H1 (cell line): ENCODE data around the gene CCDC178. TPM values are rescaled to one million over a fixed set of nuclear protein-coding genes. Genes with fewer than 3 reads are reported as not detected.

Experiments
- ASH2L ChIP-seq: fragments of 200-600, 300-600 bp; sonication (generic); IDR thresholded peaks from one replicate; pipeline ENCODE4 v1.7.1; 2017; ENCODE audit warnings: low read length
- HDAC6 ChIP-seq: IDR thresholded peaks from one replicate; pipeline ENCODE4 v1.7.1; 2012; ENCODE audit warnings: low read depth, mild to moderate bottlenecking, inconsistent platforms, low read length, moderate library complexity
- RFX5 ChIP-seq: IDR thresholded peaks from 2 replicates; pipeline ENCODE4 v1.6.1; 2011; ENCODE audit warnings: low read depth, low read length, improper control_type of control experiment, borderline replicate concordance
- SP1 ChIP-seq: IDR thresholded peaks from 2 replicates; pipeline ENCODE4 v1.6.1; 2011; ENCODE audit warnings: low read depth, low read length
- TAF7 ChIP-seq: optimal IDR thresholded peaks from 2 replicates; pipeline ENCODE3; 2011; ENCODE audit warnings: low read depth, mild to moderate bottlenecking, inconsistent platforms, low read length, moderate library complexity, borderline replicate concordance
- polyA plus RNA-seq, 7 experiments: library from polyadenylated mRNA; depleted of rRNA in 3 of 7; stranded (reverse) in 5 of 7; unstranded in 2 of 7; fragments of >200 nt in 5 of 7; fragments of 200-250 nt in 2 of 7; gene quantifications; 1 replicate in 5 of 7; 2 replicates in 1 of 7; 4 replicates in 1 of 7; pipeline versions ENCODE4 v1.2.1 to v1.2.3, GENCODE V29; 2011 to 2013; ENCODE audit warnings: missing spikeins in 2 of 7, mixed read lengths in 2 of 7
- total RNA-seq: library from RNA; stranded (reverse); fragmentation: NEBNext Ultra II Directional; extraction: Animal tissue kit (Norgen Biotek cat#: 25700); gene quantifications from 2 replicates; pipeline ENCODE4 v1.2.1, GENCODE V29; 2021

The CCDC178 gene
- total and polyA plus RNA-seq, 2 of the 8 experiments (the other 6 are each of a cell fraction or from before 2014, with no cell fraction given) = not detected

GRCh38 chr18:33212363-33212762 lies 228.2 kb downstream of the CCDC178 start (continued):
- TF ChIP-seq SP1 = no peak
- TF ChIP-seq HDAC6 = no peak
- no peak for TF ChIP-seq TAF7
- TF ChIP-seq RFX5 = no peak
- no peak for TF ChIP-seq ASH2L
